Cerebellar nuclear complex (tissue), 1 donor: Measurements from ENCODE around the gene SERPINB1.
"Not testable (repeated sequence)": the region's sequence is repeated elsewhere in the genome, so short reads cannot be mapped to it uniquely, and the experiment has no call there.

Experiments used
- DNase-seq, 2 experiments: peaks; one replicate each; lab custom pipeline; 2025; lab: John Stamatoyannopoulos, UW

The SERPINB1 gene

DNA sequence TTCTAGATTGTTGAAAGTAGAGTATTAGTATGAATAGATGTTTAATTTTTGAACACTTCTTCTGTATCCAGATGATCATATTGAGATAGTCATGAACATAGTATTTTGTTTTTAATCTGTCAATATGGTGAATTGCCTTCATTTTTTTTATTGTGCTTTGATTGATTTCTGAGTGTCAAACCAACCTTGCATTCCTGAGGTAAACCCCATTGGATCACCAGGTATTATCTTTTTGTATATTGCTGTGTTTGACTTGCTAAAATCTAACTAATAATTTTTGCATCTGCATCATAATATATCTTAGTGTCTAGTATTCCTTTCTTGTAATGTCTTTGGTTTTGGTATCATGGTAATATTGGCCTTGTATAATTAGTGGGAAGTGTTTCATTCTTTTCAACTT lies 25.5 kb downstream of the SERPINB1 start:
- no peak for DNase-seq

DNA sequence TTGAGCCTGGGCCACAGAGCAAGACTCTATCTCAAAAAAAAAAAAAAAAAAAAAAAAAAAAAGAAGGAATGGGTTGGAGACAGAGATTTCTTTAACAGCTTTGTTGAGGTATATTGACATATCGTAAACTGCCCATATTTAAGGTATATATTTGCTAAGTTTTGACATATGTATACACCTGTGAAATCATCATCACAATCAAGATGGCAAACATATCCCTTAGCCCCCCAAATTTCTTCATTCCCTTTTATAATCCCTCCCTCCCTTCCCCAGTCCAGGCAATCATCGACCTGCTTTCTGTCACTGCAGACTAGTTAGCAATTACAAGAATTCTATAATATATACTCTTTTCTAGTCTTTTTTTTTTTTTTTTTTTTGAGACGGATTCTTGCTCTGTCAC lies 29.0 kb downstream of the SERPINB1 start:
- DNase-seq, result no peak

- no peak for DNase-seq
Observed at GRCh38 chr6:2810092-2810671, 31.5 kb downstream of the SERPINB1 start.

DNA sequence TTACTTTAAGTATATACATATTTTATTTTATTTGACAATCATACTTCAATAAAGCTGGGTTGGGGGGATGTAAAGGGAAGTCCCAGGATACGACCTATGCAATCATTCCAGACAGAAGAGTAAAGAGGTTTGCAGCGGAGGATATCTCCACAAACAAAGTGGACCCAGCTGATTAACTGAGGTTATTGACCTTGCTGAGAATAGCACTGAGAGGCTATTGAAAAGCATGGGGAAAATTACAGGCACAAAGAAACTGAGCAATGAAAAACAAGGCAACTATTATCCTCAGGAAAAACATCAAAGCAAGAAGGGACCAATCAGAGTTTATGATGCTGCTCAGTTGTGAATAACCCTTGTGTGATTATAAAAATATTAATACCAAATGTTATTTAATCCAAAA lies 32.6 kb downstream of the SERPINB1 start:
- no peak for DNase-seq

GRCh38 chr6:2807342-2808090 lies 34.1 kb downstream of the SERPINB1 start:
- no peak for DNase-seq

DNA sequence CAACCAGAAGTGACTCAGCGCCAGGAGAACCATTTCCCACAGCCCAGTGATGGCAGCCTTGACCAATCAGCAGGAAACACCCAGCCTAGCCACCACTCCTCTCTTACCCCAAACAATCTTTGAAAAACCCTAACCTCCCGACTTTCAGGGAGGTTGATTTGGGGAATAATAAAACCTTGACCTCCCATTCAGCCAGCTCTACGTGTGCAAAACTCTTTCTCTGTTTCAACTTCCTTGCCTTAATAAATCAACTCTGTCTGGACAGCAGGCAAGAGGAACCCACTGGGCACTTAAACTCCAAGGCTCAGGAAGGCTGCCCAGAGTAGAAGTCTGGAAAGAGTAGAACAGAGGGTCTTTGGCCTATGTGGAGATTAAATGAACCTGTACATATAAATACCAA lies 35.0 kb downstream of the SERPINB1 start:
- no peak for DNase-seq

- no peak for DNase-seq
Observed at GRCh38 chr6:2805031-2805430, 36.6 kb downstream of the SERPINB1 start.

DNA sequence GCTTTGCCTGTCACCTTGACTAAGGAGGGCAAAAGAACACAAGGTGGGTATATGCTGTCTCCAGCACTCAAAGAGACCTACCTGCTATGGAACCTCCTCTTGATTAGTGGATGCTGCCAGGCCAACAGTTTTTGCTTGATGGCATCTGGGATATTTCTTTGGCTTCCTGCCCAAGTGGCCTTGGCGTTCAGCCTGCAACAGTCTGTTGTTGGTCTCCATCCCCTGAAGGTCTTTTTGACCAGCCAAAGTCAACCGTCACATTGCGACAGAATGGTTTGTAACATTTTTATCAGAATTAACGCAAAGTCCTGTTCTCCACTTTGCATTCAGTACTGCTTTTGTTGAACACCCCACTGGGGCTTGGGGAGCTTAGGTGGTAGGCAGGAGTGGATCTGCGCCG lies 37.1 kb downstream of the SERPINB1 start:
- no peak for DNase-seq

DNA sequence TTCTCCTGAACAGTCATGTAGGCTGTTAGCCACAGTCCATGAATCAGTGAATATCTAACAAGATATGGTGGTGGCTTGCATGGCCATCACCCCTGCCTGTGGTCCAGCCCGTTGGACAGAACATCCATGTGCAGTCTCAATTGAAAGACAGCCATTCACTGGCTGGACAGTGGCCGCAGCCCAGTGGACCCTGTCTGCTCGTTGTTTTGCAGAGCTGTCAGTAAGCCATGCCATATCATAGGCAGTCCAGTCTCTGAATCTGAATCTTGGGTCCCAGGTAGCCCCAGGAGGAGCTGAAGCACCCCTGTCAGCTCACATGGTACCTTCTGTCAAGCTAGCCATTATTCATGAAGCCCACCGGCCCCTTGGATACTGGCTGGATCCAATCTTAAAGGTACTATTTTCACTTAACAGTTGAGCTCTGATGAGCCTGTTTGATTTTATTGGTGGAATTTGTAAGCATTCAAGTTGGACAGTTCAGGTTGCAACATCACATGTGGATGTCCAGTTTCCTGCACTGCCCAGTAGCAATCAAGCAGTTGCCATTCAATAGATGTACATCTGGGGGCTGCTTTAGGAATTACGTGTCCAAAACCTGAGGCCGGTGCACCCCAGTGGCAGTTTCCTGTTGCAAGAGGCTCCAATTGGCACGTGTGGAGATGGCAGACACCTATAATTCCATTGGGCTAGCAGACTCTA lies 37.8 kb downstream of the SERPINB1 start:
- DNase-seq, result no peak

GRCh38 chr6:2802521-2803060 lies 39.1 kb downstream of the SERPINB1 start:
- DNase-seq, result no peak

DNA sequence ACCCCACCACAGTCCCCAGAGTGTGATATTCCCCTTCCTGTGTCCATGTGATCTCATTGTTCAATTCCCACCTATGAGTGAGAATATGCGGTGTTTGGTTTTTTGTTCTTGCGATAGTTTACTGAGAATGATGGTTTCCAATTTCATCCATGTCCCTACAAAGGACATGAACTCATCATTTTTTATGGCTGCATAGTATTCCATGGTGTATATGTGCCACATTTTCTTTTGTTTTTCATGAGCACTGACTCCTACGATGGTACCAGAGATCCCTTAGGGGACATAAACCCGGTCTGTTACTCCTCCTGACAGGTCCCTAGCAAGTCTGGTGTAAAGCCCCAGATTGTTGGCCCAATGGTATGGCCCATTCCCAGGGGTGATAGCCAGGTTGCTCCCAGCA lies 40.0 kb downstream of the SERPINB1 start:
- DNase-seq, result not testable (repeated sequence)

GRCh38 chr6:2800552-2801316 lies 40.9 kb downstream of the SERPINB1 start:
- DNase-seq, result no peak

DNA sequence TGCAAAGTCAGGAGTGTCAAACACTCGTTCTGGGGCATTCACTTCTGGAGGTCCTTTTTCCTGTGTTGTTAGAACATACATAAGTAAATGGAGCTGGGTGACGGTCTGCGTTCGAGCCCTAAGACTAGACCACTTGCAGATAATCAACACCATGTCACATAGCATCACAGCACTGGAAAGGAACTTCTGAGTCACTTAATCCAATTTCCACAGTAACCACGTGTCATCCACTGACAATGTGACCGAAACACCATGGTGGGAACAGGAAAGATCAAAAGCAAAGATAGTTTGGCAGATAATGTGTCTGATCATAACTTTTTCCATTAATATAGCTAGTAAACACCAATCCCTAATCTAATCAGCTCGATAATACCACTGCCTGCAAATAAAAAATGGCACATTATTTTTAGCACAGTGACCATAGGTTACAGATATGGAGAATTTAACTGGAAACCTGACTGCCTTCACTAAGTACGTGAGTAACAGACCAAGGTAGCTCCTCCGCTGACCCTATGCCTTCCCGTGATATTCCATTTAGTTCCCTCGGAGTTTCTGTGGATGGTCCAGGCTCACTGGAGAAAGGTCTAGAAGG lies 41.6 kb downstream of the SERPINB1 start:
- no peak for DNase-seq

DNA sequence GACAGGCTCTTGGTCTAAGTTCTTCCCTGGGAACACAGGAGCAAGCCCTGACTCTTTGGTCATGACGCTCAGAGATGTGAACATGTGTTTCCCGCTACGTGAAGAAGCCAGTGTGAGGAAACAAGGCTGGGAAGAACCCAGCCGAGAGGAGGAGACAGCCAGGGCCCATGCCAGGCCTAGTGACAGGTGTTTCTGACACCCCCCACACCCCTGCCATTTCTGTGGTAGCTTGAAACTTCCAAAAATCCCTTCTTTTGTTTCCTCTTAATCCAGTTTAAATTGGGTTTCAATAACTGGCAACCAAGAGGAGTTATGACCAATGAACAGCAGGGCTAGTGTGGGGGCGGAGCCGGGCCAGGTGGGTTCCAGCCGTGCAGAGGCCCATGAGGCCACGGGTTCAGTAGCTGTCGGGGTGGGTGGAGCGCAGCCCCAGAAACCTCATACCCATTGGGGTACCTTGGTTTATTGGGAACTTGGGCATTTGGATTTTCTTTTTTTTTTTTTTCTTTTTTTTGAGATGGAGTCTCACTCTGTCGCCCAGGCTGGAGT lies 43.0 kb downstream of the SERPINB1 start:
- DNase-seq, result no peak

DNA sequence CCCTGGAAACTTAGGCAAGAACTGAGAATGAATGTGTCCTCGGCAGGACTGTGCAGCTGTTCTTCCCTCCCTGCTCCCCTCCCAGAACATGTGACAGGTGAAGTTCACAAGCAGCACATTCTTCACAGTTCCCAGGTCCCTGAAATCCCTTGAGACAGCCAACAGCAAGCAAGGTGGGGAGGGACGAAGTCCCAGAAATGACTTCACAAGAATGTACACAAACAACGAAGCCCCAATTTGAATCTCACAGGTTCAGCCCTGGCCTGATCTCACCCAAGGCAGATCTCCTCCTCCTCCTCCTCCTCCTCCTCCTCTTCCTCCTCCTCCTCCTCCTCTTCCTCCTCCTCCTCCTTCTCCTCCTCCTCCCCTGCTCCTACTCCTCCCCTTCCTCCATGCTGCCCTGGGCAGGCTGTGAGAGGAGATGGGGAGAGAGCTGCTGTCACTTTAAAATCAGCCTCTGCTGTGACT lies 44.1 kb downstream of the SERPINB1 start:
- no peak for DNase-seq

- no peak for DNase-seq
Observed at GRCh38 chr6:2796861-2797260, 44.8 kb downstream of the SERPINB1 start.

DNA sequence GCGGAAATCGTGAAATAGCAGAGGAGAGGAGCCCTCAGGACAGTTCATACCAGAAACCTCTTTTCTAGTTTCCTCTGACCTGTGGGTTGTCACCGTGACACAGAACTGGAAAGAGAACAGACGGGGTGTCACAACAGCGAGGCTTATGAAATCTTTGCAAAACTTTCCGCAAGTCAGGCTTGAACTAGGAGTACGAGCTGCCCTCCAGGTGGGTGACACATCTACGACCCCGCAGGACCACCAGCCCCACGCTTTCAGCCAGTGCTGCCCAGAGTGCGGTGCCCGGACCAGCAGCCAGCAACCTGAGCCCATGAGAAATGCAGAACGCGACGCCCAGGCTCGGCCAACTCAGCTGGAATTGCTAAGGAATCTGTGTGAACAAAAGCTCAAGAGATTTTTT lies 45.7 kb downstream of the SERPINB1 start:
- no peak for DNase-seq

- no peak for DNase-seq
Observed at GRCh38 chr6:2795162-2795561, 46.5 kb downstream of the SERPINB1 start.

DNA sequence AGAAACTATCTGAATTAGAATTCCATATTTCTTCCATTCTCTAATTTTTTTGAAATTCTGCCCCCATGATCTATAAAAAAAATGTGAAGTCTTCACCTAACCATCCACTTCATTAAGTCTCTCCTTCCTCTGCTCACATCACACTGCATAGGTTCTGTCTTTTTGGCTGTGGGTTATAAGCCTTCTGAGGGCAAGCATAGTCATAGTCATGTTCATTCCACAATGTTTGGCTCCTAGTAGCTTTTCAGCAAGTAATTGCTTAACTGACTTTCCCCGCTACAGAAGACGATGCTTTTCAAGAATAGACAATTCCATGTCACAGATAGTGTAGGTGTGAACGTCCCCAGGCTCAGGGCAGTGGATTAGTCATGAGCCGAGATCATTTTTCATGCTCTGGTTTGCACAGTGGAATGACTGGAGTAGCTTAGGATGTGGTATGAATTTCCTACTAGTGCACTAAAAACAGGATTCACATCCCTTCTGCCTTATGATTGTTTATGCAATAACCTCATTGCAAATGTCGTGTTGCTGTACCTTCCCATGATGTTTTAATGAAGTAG lies 47.4 kb downstream of the SERPINB1 start:
- no peak for DNase-seq

DNA sequence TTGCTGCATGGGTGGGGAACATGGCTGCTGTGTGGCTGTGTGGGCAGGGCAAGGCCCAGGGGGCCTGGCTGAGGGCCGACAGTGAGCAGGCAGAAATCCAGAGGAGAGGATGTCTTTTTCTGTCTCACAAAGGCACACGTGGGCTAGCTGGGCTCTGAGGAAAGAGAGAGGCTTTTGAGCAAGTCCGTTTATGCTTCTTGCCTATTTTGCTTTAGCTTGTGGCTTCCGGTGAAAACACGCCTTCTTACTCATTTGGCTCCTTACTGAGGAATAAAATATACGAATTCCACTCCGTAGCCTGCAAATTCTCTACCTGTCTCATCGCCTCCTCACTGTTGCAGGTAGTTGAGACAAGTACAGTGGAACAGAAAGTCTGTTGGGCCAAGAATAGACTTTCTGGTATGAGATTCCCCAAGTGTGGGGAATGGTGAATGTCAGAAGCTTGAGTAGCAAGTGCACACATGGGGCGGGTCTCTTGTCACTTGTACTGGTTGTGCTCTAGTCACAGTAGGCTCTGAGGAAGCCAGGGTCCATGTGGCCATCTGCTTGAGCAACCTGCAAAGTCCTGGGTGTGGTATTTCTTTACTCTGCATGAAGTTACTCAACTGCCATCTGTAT lies 48.0 kb downstream of the SERPINB1 start:
- DNase-seq, result no peak
